ENCODE measurements around the gene ZCCHC24.
A peak's percentile ranks its signal among the peaks of the same experiment; 100 is the strongest.

The ZCCHC24 gene

DNA sequence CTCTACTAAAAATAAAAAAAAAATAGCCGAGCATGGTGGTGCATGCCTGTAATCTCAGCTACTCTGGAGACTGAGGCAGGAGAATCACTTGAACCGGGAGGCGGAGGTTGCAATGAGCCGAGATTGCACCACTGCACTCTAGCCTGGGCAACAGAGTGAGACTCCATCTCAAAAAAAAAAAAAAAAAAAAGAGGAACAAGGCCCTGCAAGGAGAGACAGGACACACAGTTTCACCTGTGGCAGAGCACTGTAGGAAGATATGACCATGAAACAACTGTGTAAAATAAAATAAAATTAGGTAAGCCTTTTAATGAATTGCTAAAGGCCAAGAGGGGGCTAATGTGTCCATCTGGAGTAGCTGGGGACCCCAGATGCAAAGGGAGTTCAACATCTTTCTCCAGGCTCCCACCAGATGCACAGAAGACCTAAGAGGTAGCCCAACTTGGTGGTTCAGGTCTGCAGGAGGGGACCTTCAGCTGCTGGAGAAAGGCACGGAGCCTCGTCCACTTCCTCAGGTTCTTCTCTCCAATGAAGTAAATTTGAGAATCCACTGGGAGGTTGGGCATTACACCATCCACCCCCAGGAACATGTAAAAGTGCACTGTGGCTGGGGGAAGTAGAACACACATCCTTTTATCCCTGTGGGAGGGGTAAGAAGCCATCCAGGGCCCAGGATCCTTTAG is 85.5 kb downstream of the ZCCHC24 start:
- Mint-ChIP-seq H3K27me3 (no peaks in the 10 kb centered on the region), H3K36me3 (ENCODE audit: low read depth) (peaks cover 26% of the 10 kb centered on the region), H3K4me1 (ENCODE audit: low read depth) (peaks cover 18% of the 10 kb centered on the region), H3K27ac (no peak overlapping the region), H3K4me3 (no peak overlapping the region), H3K9me3 (no peaks in the 10 kb centered on the region)

DNA sequence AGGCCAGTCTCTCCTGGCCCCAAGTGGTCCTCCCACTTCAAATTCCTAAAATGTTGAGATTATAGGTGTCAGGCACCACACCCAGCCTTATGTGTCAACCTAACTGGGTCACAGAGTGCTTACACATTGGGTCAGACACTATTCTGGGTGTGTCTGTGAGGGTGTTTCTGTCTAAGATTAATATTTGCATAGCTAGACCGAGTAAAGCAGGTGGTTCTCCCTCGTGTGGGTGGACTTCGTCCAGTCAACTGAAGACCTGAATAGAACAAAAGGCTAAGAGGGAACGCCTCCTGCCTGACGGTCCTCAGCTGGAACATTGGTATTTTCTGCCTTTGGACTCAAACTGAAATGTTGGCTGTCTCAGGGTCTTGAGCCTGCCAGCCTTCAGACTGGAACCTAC is 86.6 kb downstream of the ZCCHC24 start:
- Mint-ChIP-seq H3K27me3 (no peaks in the 10 kb centered on the region), H3K27ac (no peak overlapping the region), H3K4me3 (no peak overlapping the region), H3K9me3 (no peaks in the 10 kb centered on the region), H3K4me1 (ENCODE audit: low read depth) (peaks cover 30% of the 10 kb centered on the region), H3K36me3 (ENCODE audit: low read depth) (peaks cover 37% of the 10 kb centered on the region)

GRCh38 chr10:79357180-79357579 is 88.2 kb downstream of the ZCCHC24 start:
- Mint-ChIP-seq H3K4me1 (ENCODE audit: low read depth) (peaks cover 40% of the 10 kb centered on the region), H3K36me3 (ENCODE audit: low read depth) (peaks cover 50% of the 10 kb centered on the region), H3K9me3 (no peaks in the 10 kb centered on the region), H3K27ac (no peak overlapping the region), H3K4me3 (no peak overlapping the region), H3K27me3 (no peaks in the 10 kb centered on the region)

DNA sequence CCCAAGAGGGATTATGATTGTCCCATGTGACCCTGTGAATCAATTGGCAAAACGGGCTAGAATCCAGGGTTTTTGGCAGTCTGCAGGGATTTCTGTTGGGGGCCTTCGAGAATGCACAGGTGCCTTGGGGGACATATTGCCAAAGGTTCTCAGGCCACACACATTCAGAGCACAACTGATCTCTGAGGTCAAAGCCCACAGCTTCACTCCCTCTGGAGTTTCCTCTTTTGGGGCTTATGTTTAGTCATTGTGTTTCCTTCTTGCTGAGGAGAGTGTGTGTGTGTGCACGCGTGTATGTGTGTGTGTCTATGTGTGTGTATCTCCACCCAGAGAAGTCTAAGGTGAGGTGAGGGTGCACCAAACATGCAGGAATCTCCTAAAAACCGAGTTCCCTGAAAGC is 89.3 kb downstream of the ZCCHC24 start:
- peaks cover 34% of the 10 kb centered on the region for H3K4me1 Mint-ChIP-seq (ENCODE audit: low read depth)
- no peaks in the 10 kb centered on the region for H3K27me3 Mint-ChIP-seq
- no peak overlapping the region for H3K4me3 Mint-ChIP-seq
- H3K9me3 Mint-ChIP-seq: no peaks in the 10 kb centered on the region
- H3K27ac Mint-ChIP-seq: peak overlapping the region; percentile 21
- H3K36me3 Mint-ChIP-seq (ENCODE audit: low read depth): peaks cover 55% of the 10 kb centered on the region

GRCh38 chr10:79355420-79356017 is 89.9 kb downstream of the ZCCHC24 start:
- peaks cover 59% of the 10 kb centered on the region for H3K36me3 Mint-ChIP-seq (ENCODE audit: low read depth)
- no peaks in the 10 kb centered on the region for H3K27me3 Mint-ChIP-seq
- peaks cover 39% of the 10 kb centered on the region for H3K4me1 Mint-ChIP-seq (ENCODE audit: low read depth)
- no peaks in the 10 kb centered on the region for H3K9me3 Mint-ChIP-seq
- no peak overlapping the region for H3K4me3 Mint-ChIP-seq
- H3K27ac Mint-ChIP-seq: peak overlapping the region; percentile 21

- Mint-ChIP-seq H3K36me3 (ENCODE audit: low read depth) (peaks cover 68% of the 10 kb centered on the region), H3K27me3 (no peaks in the 10 kb centered on the region), H3K4me3 (no peak overlapping the region), H3K4me1 (ENCODE audit: low read depth) (peaks cover 47% of the 10 kb centered on the region), H3K27ac (peak overlapping the region; percentile 11), H3K9me3 (no peaks in the 10 kb centered on the region)
These were observed 90.8 kb downstream of the ZCCHC24 start for GRCh38 chr10:79354615-79355014.

DNA sequence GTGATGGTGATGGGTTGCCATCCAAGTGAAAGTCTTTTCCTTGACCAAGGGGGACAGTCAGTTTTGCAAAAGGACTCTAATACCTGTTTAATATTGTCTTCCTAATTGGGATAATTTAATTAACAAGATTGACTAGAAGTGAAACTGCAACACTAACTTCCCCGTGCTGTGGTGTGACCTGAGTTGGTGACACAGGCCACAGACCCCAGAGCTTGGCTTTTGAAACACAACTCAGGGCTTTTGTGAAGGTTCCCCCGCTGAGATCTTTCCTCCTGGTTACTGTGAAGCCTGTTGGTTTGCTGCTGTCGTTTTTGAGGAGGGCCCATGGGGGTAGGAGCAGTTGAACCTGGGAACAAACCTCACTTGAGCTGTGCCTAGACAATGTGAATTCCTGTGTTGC is 91.3 kb downstream of the ZCCHC24 start:
- Mint-ChIP-seq H3K4me1 (ENCODE audit: low read depth) (peaks cover 52% of the 10 kb centered on the region), H3K9me3 (no peaks in the 10 kb centered on the region), H3K27ac (peak overlapping the region; percentile 11), H3K4me3 (no peak overlapping the region), H3K36me3 (ENCODE audit: low read depth) (peaks cover 73% of the 10 kb centered on the region), H3K27me3 (no peaks in the 10 kb centered on the region)

GRCh38 chr10:79353726-79354125 is 91.7 kb downstream of the ZCCHC24 start:
- H3K4me1 Mint-ChIP-seq (ENCODE audit: low read depth): peaks cover 56% of the 10 kb centered on the region
- no peaks in the 10 kb centered on the region for H3K27me3 Mint-ChIP-seq
- H3K4me3 Mint-ChIP-seq: peak overlapping the region; percentile 17
- H3K9me3 Mint-ChIP-seq: no peaks in the 10 kb centered on the region
- peaks cover 74% of the 10 kb centered on the region for H3K36me3 Mint-ChIP-seq (ENCODE audit: low read depth)
- no peak overlapping the region for H3K27ac Mint-ChIP-seq

DNA sequence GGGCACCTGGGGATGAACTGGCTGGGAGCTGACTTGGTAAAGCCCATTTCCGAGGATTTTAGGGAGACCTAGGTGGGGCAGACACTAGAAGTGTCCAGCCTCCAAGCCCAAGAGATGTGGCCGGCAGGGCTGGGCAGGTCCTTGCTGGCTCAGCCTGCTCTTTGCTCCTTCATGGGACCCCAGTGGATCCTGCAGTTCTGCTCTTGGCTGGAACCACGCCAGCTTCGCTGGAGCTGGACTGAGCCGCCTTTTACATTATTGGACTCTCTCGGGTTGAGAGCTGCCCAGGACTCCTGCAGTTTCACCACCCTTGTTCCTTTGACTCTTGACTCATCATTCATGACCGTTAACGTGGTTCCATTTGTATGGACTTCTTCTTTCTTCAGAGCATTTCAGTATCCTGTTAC is 92.4 kb downstream of the ZCCHC24 start:
- Mint-ChIP-seq H3K4me1 (ENCODE audit: low read depth) (peaks cover 62% of the 10 kb centered on the region), H3K9me3 (no peaks in the 10 kb centered on the region), H3K27me3 (no peaks in the 10 kb centered on the region), H3K27ac (no peak overlapping the region), H3K4me3 (no peak overlapping the region), H3K36me3 (ENCODE audit: low read depth) (peaks cover 80% of the 10 kb centered on the region)

GRCh38 chr10:79352035-79352877 is 93.2 kb downstream of the ZCCHC24 start:
- H3K4me1 Mint-ChIP-seq (ENCODE audit: low read depth): peaks cover 62% of the 10 kb centered on the region
- H3K9me3 Mint-ChIP-seq: no peaks in the 10 kb centered on the region
- H3K27me3 Mint-ChIP-seq: no peaks in the 10 kb centered on the region
- H3K27ac Mint-ChIP-seq: no peak overlapping the region
- peaks cover 80% of the 10 kb centered on the region for H3K36me3 Mint-ChIP-seq (ENCODE audit: low read depth)
- no peak overlapping the region for H3K4me3 Mint-ChIP-seq

DNA sequence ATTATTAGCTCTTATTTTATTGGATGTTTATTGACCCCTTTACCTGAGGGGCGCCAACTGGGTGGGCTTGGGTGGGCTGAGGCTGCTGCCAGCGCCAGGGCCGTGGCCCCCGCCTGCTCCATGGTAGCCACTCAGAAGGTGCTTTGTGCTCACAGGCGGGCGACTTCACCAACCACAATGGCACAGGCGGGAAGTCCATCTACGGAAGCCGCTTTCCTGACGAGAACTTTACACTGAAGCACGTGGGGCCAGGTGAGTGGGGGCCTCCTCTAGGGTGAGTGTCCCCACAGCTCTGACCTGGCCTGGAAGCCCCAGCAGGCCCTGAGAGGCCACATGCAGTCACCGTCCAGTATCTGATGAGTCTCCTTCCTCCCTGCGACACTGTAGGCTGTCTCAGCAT is 94.1 kb downstream of the ZCCHC24 start:
- H3K36me3 Mint-ChIP-seq (ENCODE audit: low read depth): peaks cover 76% of the 10 kb centered on the region
- no peaks in the 10 kb centered on the region for H3K9me3 Mint-ChIP-seq
- no peaks in the 10 kb centered on the region for H3K27me3 Mint-ChIP-seq
- no peak overlapping the region for H3K4me3 Mint-ChIP-seq
- H3K27ac Mint-ChIP-seq: no peak overlapping the region
- peaks cover 66% of the 10 kb centered on the region for H3K4me1 Mint-ChIP-seq (ENCODE audit: low read depth)

DNA sequence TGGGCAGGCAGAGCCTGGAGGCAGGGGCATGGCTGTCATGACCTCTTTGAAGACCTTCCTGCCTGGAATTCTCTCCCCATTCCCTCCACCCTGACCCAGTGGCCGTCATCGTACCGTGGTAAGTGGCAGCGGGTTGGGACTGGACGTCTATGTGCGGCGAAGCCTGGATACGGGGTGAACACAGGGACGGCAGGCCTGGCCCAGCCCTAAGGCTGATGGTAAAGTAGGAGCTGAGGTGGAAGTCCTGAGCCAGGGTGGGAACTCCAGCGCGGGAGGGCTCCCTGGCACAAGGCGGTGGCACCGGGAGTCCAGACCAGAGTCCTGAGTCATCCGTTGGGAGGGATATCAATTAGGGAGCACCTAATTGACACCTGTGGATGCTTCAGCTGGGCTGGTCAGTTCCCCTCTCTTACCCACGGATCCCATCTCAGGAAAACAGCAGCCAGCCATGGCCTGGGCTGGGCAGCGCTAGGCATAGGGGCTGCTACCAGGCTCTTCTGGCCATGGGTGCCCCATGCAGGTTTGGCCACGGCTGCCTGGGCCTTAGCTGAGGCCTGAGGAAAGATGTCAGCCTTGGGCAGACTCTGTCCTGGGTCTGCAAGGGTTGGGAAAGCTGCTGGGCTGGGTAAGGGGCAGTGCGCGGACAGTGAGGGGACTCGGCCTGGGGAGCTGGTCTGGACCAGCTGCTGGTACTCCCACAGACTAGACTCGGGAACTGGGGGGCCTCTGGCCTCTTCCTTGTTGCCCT is 94.8 kb downstream of the ZCCHC24 start:
- Mint-ChIP-seq H3K4me3 (peak overlapping the region; percentile 88), H3K36me3 (ENCODE audit: low read depth) (peaks cover 69% of the 10 kb centered on the region), H3K9me3 (no peaks in the 10 kb centered on the region), H3K27me3 (no peaks in the 10 kb centered on the region), H3K27ac (no peak overlapping the region), H3K4me1 (ENCODE audit: low read depth) (peaks cover 64% of the 10 kb centered on the region)

GRCh38 chr10:79349766-79350406 is 95.5 kb downstream of the ZCCHC24 start:
- H3K27ac Mint-ChIP-seq: peak overlapping the region; percentile 65

GRCh38 chr10:79349072-79349491 is 96.3 kb downstream of the ZCCHC24 start:
- Mint-ChIP-seq H3K27me3 (no peaks in the 10 kb centered on the region), H3K36me3 (ENCODE audit: low read depth) (peaks cover 54% of the 10 kb centered on the region), H3K27ac (peak overlapping the region; percentile 91), H3K9me3 (no peaks in the 10 kb centered on the region), H3K4me1 (ENCODE audit: low read depth) (peaks cover 49% of the 10 kb centered on the region), H3K4me3 (peak overlapping the region; percentile 88)

More at GRCh38 chr10:79349766-79350406, 95.5 kb downstream of the ZCCHC24 start:
- no peaks in the 10 kb centered on the region for H3K27me3 Mint-ChIP-seq
- H3K9me3 Mint-ChIP-seq: no peaks in the 10 kb centered on the region
- peaks cover 62% of the 10 kb centered on the region for H3K36me3 Mint-ChIP-seq (ENCODE audit: low read depth)
- peaks cover 57% of the 10 kb centered on the region for H3K4me1 Mint-ChIP-seq (ENCODE audit: low read depth)
- peak overlapping the region; percentile 88 for H3K4me3 Mint-ChIP-seq

Data from stimulated activated naive CD8-positive, alpha-beta T cell treated with anti-CD3 and anti-CD28 coated beads, Interleukin-15, Interleukin-2, amounts not matched to agents 100 ng/mL and 50 ng/mL, for 24 hours (primary cell).